ENCODE measurements around the gene SIGLEC14. TPM values are rescaled to one million over a fixed set of nuclear protein-coding genes. Genes with fewer than 3 reads are reported as not detected.
"Not testable (repeated sequence)": the region's sequence is repeated elsewhere in the genome, so short reads cannot be mapped to it uniquely, and the experiment has no call there.

Gene SIGLEC14
- total RNA-seq, 1 donor from 2014 or later: not detected

GRCh38 chr19:51686171-51686570 lies 39.5 kb upstream of the SIGLEC14 start:
- H3K4me3 Mint-ChIP-seq: no peak overlapping the region
- no peak overlapping the region for H3K27ac Mint-ChIP-seq (ENCODE audit: unreplicated experiment)
- no peak for TF ChIP-seq CTCF (conservative IDR thresholded peaks at IDR 0.05)
- peaks cover 25% of the 10 kb centered on the region for H3K4me1 Mint-ChIP-seq
- peaks cover 33% of the 10 kb centered on the region for H3K27me3 Mint-ChIP-seq (ENCODE audit: low read depth)
- no peaks in the 10 kb centered on the region for H3K36me3 Mint-ChIP-seq (ENCODE audit: low read depth)
- DNase-seq (ENCODE audit: low read depth, low spot score): no peak
- no peaks in the 10 kb centered on the region for H3K9me3 Mint-ChIP-seq

GRCh38 chr19:51681286-51681941 lies 34.8 kb upstream of the SIGLEC14 start:
- peaks cover 58% of the 10 kb centered on the region for H3K27me3 Mint-ChIP-seq (ENCODE audit: low read depth)
- no peak overlapping the region for H3K27ac Mint-ChIP-seq (ENCODE audit: unreplicated experiment)
- H3K36me3 Mint-ChIP-seq (ENCODE audit: low read depth): no peaks in the 10 kb centered on the region
- H3K4me1 Mint-ChIP-seq: no peaks in the 10 kb centered on the region
- no peak overlapping the region for H3K4me3 Mint-ChIP-seq
- H3K9me3 Mint-ChIP-seq: no peaks in the 10 kb centered on the region
- no peak for TF ChIP-seq CTCF (conservative IDR thresholded peaks at IDR 0.05)
- DNase-seq (ENCODE audit: low read depth, low spot score): no peak

GRCh38 chr19:51680474-51680873 lies 33.8 kb upstream of the SIGLEC14 start:
- Mint-ChIP-seq H3K4me1 (no peaks in the 10 kb centered on the region), H3K27ac (ENCODE audit: unreplicated experiment) (no peak overlapping the region), H3K9me3 (peaks cover 3% of the 10 kb centered on the region), H3K4me3 (no peak overlapping the region), H3K27me3 (ENCODE audit: low read depth) (peaks cover 63% of the 10 kb centered on the region), H3K36me3 (ENCODE audit: low read depth) (no peaks in the 10 kb centered on the region)
- TF ChIP-seq CTCF (conservative IDR thresholded peaks at IDR 0.05): no peak
- no peak for DNase-seq (ENCODE audit: low read depth, low spot score)

GRCh38 chr19:51676566-51677083 lies 30.0 kb upstream of the SIGLEC14 start:
- Mint-ChIP-seq H3K9me3 (peaks cover 3% of the 10 kb centered on the region), H3K27ac (ENCODE audit: unreplicated experiment) (no peak overlapping the region), H3K4me1 (no peaks in the 10 kb centered on the region), H3K27me3 (ENCODE audit: low read depth) (peaks cover 54% of the 10 kb centered on the region), H3K4me3 (no peak overlapping the region), H3K36me3 (ENCODE audit: low read depth) (no peaks in the 10 kb centered on the region)
- no peak for DNase-seq (ENCODE audit: low read depth, low spot score)
- TF ChIP-seq CTCF (conservative IDR thresholded peaks at IDR 0.05): no peak

GRCh38 chr19:51675911-51676565 lies 29.4 kb upstream of the SIGLEC14 start:
- not testable (repeated sequence) for H3K4me3 Mint-ChIP-seq; DNase-seq (ENCODE audit: low read depth, low spot score)
- peak; percentile 53 for TF ChIP-seq CTCF (conservative IDR thresholded peaks at IDR 0.05)

More at GRCh38 chr19:51675911-51676565, 29.4 kb upstream of the SIGLEC14 start:
- peaks cover 52% of the 10 kb centered on the region for H3K27me3 Mint-ChIP-seq (ENCODE audit: low read depth)
- H3K36me3 Mint-ChIP-seq (ENCODE audit: low read depth); H3K9me3 Mint-ChIP-seq; H3K4me1 Mint-ChIP-seq; H3K27ac Mint-ChIP-seq (ENCODE audit: unreplicated experiment): not testable (repeated sequence)

Data from neural crest cell (in vitro differentiated cells).